ENCODE measurements around the gene SLC15A4. TPM values are rescaled to one million over a fixed set of nuclear protein-coding genes. Genes with fewer than 3 reads are reported as not detected.
"Not testable (repeated sequence)": the region's sequence is repeated elsewhere in the genome, so short reads cannot be mapped to it uniquely, and the experiment has no call there.

The SLC15A4 gene
- total RNA-seq, 2 experiments from 2014 or later: 53.3 to 87.3 TPM

DNA sequence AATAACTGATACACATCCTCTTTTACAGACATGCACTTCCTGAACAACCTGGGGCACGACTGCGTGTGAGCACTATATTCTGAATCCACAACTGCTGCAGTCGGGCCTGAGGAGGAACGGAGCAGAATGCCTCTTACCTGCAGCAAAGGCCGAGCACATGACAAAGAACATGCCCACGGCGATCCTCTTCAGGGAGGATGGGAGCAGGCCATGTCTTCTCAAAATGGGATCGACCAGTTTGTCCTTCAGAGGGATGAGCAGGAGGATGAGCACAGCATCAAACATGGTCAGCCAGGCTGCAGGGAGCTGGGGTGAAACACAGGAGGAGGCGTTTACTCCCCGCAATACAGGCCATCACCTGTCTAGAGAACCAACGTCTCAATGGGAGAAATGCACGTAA lies 15.1 kb downstream of the SLC15A4 start:
- no peak for DNase-seq (ENCODE audit: low spot score)
- H2AFZ ChIP-seq (ENCODE audit: low read length): no peak overlapping the region
- peaks cover 98% of the 10 kb centered on the region for H3K36me3 ChIP-seq (ENCODE audit: insufficient read depth, low read length)
- CTCF ChIA-PET (ENCODE audit: unreplicated experiment): no interaction called here
- TF ChIP-seq, protein P1, sequence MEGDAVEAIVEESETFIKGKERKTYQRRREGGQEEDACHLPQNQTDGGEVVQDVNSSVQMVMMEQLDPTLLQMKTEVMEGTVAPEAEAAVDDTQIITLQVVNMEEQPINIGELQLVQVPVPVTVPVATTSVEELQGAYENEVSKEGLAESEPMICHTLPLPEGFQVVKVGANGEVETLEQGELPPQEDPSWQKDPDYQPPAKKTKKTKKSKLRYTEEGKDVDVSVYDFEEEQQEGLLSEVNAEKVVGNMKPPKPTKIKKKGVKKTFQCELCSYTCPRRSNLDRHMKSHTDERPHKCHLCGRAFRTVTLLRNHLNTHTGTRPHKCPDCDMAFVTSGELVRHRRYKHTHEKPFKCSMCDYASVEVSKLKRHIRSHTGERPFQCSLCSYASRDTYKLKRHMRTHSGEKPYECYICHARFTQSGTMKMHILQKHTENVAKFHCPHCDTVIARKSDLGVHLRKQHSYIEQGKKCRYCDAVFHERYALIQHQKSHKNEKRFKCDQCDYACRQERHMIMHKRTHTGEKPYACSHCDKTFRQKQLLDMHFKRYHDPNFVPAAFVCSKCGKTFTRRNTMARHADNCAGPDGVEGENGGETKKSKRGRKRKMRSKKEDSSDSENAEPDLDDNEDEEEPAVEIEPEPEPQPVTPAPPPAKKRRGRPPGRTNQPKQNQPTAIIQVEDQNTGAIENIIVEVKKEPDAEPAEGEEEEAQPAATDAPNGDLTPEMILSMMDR (conservative IDR thresholded peaks at IDR 0.05; ENCODE audit: low read length): no peak
- TF ChIP-seq EZH2phosphoT487 (IDR thresholded peaks at IDR 0.05; ENCODE audit: borderline replicate concordance, low read depth, low read length): no peak
- H3K4me3 ChIP-seq (ENCODE audit: low read depth, low read length, poor library complexity, severe bottlenecking): no peak overlapping the region
- no TSS peak for BruUV-seq (replicated peaks)
- H3K79me2 ChIP-seq (ENCODE audit: insufficient read depth, low read depth, low read length): peaks cover 89% of the 10 kb centered on the region
- no peaks in the 10 kb centered on the region for H3K9me2 ChIP-seq (ENCODE audit: insufficient read depth, low read length)
- H3K4me1 ChIP-seq (ENCODE audit: insufficient read depth, low read length, poor library complexity, severe bottlenecking): peaks cover 39% of the 10 kb centered on the region
- POLR2A ChIA-PET: interaction anchor here (1.9 kb wide), 1 partner anchor 10 kb away, joined by 8 read pairs; no protein-coding TSS in a partner anchor
- H3K4me2 ChIP-seq (ENCODE audit: low read length): no peak overlapping the region
- peaks cover 26% of the 10 kb centered on the region; the same call in 1 of the 2 replicates for H4K20me1 ChIP-seq (ENCODE audit: insufficient read depth, low read length)
- no peaks in the 10 kb centered on the region for H3K9me3 ChIP-seq (ENCODE audit: low read length)
- intact Hi-C loops (cut with micrococcal nuclease; ENCODE audit: unreplicated experiment): no loop called here
- H3K27ac ChIP-seq (ENCODE audit: low read depth, low read length, poor library complexity, severe bottlenecking): no peak overlapping the region

GRCh38 chr12:128807161-128807724 lies 16.5 kb downstream of the SLC15A4 start:
- ChIA-PET POLR2A (interaction anchor here (0.7 to 3.8 kb wide), 5 partner anchors 9 to 282 kb away, joined by 3 to 25 read pairs (median 5); no protein-coding TSS in a partner anchor), CTCF (ENCODE audit: unreplicated experiment) (interaction anchor here (0.9 kb wide), 1 partner anchor 11 kb away, joined by 3 read pairs; no protein-coding TSS in a partner anchor)
- H3K4me1 ChIP-seq (ENCODE audit: insufficient read depth, low read length, poor library complexity, severe bottlenecking): peaks cover 45% of the 10 kb centered on the region
- H3K36me3 ChIP-seq (ENCODE audit: insufficient read depth, low read length): peaks cover 98% of the 10 kb centered on the region
- TF ChIP-seq, protein P1 (conservative IDR thresholded peaks at IDR 0.05; ENCODE audit: low read length): no peak
- TF ChIP-seq EZH2phosphoT487 (IDR thresholded peaks at IDR 0.05; ENCODE audit: borderline replicate concordance, low read depth, low read length): no peak
- H4K20me1 ChIP-seq (ENCODE audit: insufficient read depth, low read length): peaks cover 28% of the 10 kb centered on the region; the same call in 1 of the 2 replicates
- DNase-seq (ENCODE audit: low spot score): no peak
- no peak overlapping the region for H3K4me2 ChIP-seq (ENCODE audit: low read length)
- no peak overlapping the region for H3K4me3 ChIP-seq (ENCODE audit: low read depth, low read length, poor library complexity, severe bottlenecking)
- no peak overlapping the region for H3K27ac ChIP-seq (ENCODE audit: low read depth, low read length, poor library complexity, severe bottlenecking)
- intact Hi-C loops (cut with micrococcal nuclease; ENCODE audit: unreplicated experiment): no loop called here
- no peak overlapping the region for H2AFZ ChIP-seq (ENCODE audit: low read length)
- H3K79me2 ChIP-seq (ENCODE audit: insufficient read depth, low read depth, low read length): peaks cover 89% of the 10 kb centered on the region
- no TSS peak for BruUV-seq (replicated peaks)
- no peaks in the 10 kb centered on the region for H3K9me3 ChIP-seq (ENCODE audit: low read length)
- no peaks in the 10 kb centered on the region for H3K9me2 ChIP-seq (ENCODE audit: insufficient read depth, low read length)

- Histone ChIP-seq H3K36me3 (ENCODE audit: insufficient read depth, low read length) (peaks cover 98% of the 10 kb centered on the region), H3K79me2 (ENCODE audit: insufficient read depth, low read depth, low read length) (peaks cover 89% of the 10 kb centered on the region), H3K27ac (ENCODE audit: low read depth, low read length, poor library complexity, severe bottlenecking) (no peak overlapping the region), H3K4me2 (ENCODE audit: low read length) (no peak overlapping the region), H3K4me3 (ENCODE audit: low read depth, low read length, poor library complexity, severe bottlenecking) (no peak overlapping the region), H3K9me3 (ENCODE audit: low read length) (no peaks in the 10 kb centered on the region), H4K20me1 (ENCODE audit: insufficient read depth, low read length) (peaks cover 31% of the 10 kb centered on the region; the same call in 1 of the 2 replicates), H3K9me2 (ENCODE audit: insufficient read depth, low read length) (no peaks in the 10 kb centered on the region), H2AFZ (ENCODE audit: low read length) (no peak overlapping the region), H3K4me1 (ENCODE audit: insufficient read depth, low read length, poor library complexity, severe bottlenecking) (peaks cover 45% of the 10 kb centered on the region)
- intact Hi-C loops (cut with micrococcal nuclease; ENCODE audit: unreplicated experiment): no loop called here
- BruUV-seq (replicated peaks): no TSS peak
- POLR2A ChIA-PET: interaction anchor here (0.7 to 3.8 kb wide), 5 partner anchors 8 to 281 kb away, joined by 4 to 25 read pairs (median 5); no protein-coding TSS in a partner anchor
- CTCF ChIA-PET (ENCODE audit: unreplicated experiment): no interaction called here
- TF ChIP-seq, protein P1 (conservative IDR thresholded peaks at IDR 0.05; ENCODE audit: low read length): no peak
- TF ChIP-seq EZH2phosphoT487 (IDR thresholded peaks at IDR 0.05; ENCODE audit: borderline replicate concordance, low read depth, low read length): no peak
- DNase-seq (ENCODE audit: low spot score): no peak
Measured at GRCh38 chr12:128806573-128806972, 17.2 kb downstream of the SLC15A4 start.

GRCh38 chr12:128805406-128805805 lies 18.4 kb downstream of the SLC15A4 start:
- intact Hi-C loops (cut with micrococcal nuclease; ENCODE audit: unreplicated experiment): not testable (repeated sequence)

More at GRCh38 chr12:128805406-128805805, 18.4 kb downstream of the SLC15A4 start:
- H3K36me3 ChIP-seq (ENCODE audit: insufficient read depth, low read length): peaks cover 98% of the 10 kb centered on the region
- CTCF ChIA-PET (ENCODE audit: unreplicated experiment); H3K4me3 ChIP-seq (ENCODE audit: low read depth, low read length, poor library complexity, severe bottlenecking); H3K27ac ChIP-seq (ENCODE audit: low read depth, low read length, poor library complexity, severe bottlenecking); H3K9me2 ChIP-seq (ENCODE audit: insufficient read depth, low read length); H3K9me3 ChIP-seq (ENCODE audit: low read length); DNase-seq (ENCODE audit: low spot score); BruUV-seq (replicated peaks); H2AFZ ChIP-seq (ENCODE audit: low read length): not testable (repeated sequence)
- peaks cover 20% of the 10 kb centered on the region; the same call in 1 of the 2 replicates for H4K20me1 ChIP-seq (ENCODE audit: insufficient read depth, low read length)
- POLR2A ChIA-PET: interaction anchor here (0.9 to 3.8 kb wide), 7 partner anchors 8 to 255 kb away, joined by 3 to 25 read pairs (median 5); no protein-coding TSS in a partner anchor
- H3K79me2 ChIP-seq (ENCODE audit: insufficient read depth, low read depth, low read length): peaks cover 86% of the 10 kb centered on the region
- 0 out of 2 replicates have a peak overlapping the region, but pooled peaks have one; percentile 17 for H3K4me2 ChIP-seq (ENCODE audit: low read length)
- peaks cover 38% of the 10 kb centered on the region for H3K4me1 ChIP-seq (ENCODE audit: insufficient read depth, low read length, poor library complexity, severe bottlenecking)
